Body of pancreas (tissue), 4 donors: ENCODE results near the gene SDHAF2.

Experiments used
- CTCF ChIP-seq, 7 experiments: fragments of 450-650 bp in 4 of 7; fragments of 200-600 bp in 3 of 7; sonication (generic) in 3 of 7; IDR thresholded peaks; one replicate each; pipeline ENCODE4 v1.5.1; 2016 to 2019; ENCODE audit warnings: antibody characterized with exemption in 7 of 7
- POLR2A ChIP-seq, 3 donors: fragments of 450-650 bp; IDR thresholded peaks; one replicate each; pipeline ENCODE4 v1.6.1; 2016; ENCODE audit warnings: antibody characterized with exemption in 3 of 3, mild to moderate bottlenecking in 2 of 3

DNA sequence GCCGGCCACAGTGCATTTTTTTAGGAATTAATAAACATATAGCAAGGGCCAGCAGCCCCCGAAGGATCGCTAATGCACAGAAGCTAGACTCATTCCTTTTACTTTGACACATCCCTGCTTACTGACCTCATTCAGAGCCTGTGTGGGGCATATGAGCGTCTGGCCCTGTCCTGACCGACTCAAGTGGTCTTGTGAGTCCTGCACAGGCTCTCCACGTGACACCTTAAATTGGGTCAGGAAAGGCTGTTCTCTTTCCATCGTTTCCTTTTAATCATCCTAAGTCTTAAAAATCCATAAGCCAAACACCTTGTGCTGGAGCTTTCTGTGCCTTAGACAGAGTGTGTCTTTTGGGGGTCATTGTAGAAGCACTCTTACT, 18.6 kb downstream of the SDHAF2 start:
- no peak for TF ChIP-seq CTCF (IDR thresholded peaks at IDR 0.05)
- no peak for TF ChIP-seq POLR2A (IDR thresholded peaks at IDR 0.05)
